GM11168 (cell line): ENCODE results near the gene SMIM15.

ENCODE experiments used
- in situ Hi-C: fragments of 300-500 bp; cut with MboI; formaldehyde crosslinking; loops from one replicate; pipeline ENCODE4 v1.12.0; 2022; ENCODE audit warnings: low sequenced_read_pairs; ENCODE audit not compliant: unreplicated experiment

Gene SMIM15

DNA sequence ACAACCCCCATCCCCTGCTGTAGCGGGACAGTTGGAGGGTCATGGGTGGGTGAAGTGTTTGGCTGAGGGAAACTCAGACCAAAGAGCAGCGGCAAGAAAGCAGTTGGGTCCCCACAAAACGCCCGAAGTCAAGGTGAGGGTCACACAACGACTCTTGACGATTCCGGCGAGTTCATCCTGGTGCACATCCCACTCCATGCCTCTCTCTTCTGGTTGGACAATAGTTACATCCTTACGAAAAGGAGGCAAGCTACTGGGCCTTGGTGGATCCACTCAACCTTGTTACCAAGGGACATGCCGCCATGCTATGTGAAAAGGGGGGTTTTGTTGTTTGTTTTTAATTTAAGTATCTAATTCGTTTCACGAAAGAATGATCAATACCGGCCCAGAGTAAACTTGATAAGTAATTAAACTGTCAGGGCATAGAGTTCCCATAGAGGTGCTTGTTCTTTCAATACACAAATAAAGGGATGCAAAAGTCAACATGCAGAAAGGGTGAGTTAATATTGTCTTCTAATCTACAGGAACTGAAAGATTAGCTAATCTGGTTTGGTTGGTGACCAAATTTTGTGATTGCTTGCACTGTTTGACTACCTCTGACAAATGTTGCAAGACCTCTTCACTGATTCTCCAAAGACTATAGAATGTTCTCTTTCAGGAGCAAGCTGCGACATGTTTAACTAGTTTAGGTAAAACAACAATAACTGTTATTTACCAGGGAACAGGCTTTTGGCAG, 732 bp upstream of the SMIM15 start:
- in situ Hi-C loops = loop anchor here (10.0 kb wide), 1 partner anchor 162 kb away; no protein-coding TSS in a partner anchor

GRCh38 chr5:61160497-61160896, 1.8 kb downstream of the SMIM15 start:
- in situ Hi-C loops = loop anchor here (10.0 kb wide), 1 partner anchor 164 kb away; no protein-coding TSS in a partner anchor

- in situ Hi-C loops = loop anchor here (10.0 kb wide), 1 partner anchor 165 kb away; no protein-coding TSS in a partner anchor
Measured at GRCh38 chr5:61159836-61160235, 2.4 kb downstream of the SMIM15 start.

DNA sequence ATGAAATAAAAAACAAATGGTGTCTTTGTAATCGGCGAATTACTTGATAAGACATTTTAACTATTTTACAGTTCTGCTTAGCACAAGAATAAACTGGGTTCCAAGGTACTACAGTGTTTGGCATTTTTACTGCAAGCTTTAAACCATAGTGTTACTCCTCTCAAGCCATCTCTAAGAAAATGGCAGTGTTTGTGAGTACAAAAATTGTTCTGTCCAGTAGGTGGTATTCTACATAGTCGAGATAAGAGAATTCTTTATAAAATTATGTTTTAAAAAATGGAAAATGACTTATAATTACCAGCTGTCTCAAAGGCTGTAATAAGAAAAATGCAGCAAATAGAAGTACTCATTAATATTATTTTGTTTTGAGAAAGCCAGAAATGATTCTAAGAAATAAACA, 3.2 kb downstream of the SMIM15 start:
- in situ Hi-C loops = no loop called here

DNA sequence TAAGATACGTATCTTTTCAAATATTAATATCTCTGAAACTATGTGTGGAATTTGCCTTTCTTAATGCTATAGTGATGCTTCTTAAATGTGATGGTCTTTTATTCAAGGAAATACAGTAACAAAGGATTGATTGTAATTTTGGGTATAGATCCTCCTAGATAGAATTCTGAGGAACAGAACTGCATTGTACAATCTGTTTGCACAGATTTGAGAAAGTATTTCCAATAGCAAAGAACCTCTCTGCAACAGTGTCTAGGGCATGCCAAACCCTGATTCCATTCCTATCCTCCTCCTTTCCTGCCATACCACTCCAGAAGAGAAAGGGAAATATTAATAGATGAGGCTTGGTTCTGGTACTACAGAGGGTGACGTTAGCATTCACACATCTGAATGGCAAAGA, 10.4 kb downstream of the SMIM15 start:
- in situ Hi-C loops = no loop called here

GRCh38 chr5:61148515-61148914, 13.8 kb downstream of the SMIM15 start:
- in situ Hi-C loops = no loop called here

GRCh38 chr5:61142811-61143210, 19.5 kb downstream of the SMIM15 start:
- in situ Hi-C loops = no loop called here

DNA sequence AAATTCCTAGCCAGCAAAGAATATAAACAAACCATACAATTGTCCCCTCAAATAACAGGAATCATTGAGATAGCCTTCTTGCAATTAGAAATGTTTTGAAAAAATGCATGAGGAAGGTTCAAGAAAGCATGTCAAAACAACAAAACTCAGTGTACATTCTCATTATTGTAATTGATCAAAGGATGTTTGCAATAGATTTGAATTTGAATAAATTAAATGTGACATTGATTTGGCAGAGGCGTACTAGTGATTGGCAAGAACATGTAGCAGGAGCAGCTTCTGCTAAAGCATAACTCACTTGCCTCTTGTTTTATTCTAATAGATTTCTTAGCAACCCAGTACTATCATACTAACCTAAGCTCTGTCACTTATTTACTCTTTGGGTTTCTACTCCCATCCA, 19.9 kb downstream of the SMIM15 start:
- in situ Hi-C loops = no loop called here

GRCh38 chr5:61141801-61142200, 20.5 kb downstream of the SMIM15 start:
- in situ Hi-C loops = no loop called here

- in situ Hi-C loops = no loop called here
Measured at GRCh38 chr5:61139931-61140330, 22.3 kb downstream of the SMIM15 start.

DNA sequence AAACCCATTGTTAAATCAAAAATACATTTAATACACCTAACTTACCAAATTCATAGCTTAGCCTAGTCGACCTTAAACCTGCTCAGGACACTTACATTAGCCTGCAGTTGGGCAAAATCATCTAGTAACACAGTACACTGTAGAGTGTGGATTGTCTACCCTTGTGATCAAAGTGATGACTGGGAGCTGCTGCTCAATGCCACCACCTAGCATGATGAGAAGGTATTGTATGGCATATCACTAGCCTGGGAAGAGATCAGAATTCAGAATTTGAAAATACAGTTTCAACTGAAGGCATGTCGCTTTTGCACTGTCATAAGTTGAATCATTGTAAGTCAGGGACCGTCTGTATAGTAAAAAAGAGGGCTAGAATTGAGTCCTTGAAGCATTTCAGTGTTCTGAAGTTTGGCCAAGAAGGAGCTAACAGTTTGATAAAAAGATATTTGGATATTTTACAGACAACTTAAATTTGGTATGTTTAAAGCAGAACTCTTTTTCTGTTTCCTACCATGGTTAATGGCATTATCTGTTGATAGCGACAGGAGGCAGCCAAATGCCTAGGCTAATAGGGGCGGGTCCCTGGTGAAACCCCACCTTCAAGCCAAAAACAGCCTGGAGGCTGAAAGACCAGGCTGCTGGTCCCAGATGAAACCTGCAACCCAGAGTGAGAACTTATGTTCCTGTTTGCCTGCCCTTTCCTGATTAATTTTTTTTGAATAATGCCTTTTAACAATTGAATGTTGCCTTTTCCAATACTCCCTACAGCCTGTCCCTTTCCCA, 23.0 kb downstream of the SMIM15 start:
- in situ Hi-C loops = no loop called here

- in situ Hi-C loops = no loop called here
Measured at GRCh38 chr5:61137835-61138234, 24.4 kb downstream of the SMIM15 start.

DNA sequence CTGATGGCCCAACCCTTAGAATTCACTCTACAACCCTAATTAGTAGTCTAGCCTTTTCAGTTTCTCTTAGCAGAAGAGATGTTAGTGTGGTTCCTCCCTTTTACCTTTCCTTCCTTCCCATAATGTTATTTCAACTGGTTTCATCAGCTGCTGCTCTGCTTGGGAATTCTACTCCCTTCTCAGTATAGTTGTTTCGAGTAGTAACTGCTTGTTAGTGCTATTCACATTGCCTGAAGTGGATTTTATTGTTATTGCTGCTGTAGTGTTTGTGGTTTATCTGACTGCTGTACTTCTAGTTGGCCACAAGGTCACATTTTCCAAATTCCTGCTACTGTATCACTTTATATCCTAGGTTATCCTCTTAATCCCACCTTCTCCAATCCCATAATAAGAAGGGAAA, 29.7 kb downstream of the SMIM15 start:
- in situ Hi-C loops = no loop called here

DNA sequence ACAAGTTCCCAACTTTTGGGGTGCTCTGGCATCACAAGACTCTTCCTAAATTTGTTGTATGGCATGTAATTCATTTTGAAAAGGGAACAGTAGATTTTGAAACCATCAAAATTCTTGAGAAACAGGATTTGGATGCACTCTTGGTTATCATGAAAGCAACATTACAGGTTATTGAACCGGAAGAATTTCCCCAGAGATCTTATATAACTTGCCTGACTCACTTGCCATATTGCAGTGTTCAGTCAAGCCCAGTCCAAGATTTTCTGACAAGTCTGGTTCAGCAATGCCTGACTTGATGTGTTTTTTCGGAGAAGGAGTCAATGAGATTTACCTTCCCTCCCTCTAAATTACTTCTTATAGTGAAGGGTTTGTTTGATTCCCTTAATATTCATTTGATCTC, 32.0 kb downstream of the SMIM15 start:
- in situ Hi-C loops = no loop called here

- in situ Hi-C loops = no loop called here
Measured at GRCh38 chr5:61123145-61123544, 39.1 kb downstream of the SMIM15 start.

DNA sequence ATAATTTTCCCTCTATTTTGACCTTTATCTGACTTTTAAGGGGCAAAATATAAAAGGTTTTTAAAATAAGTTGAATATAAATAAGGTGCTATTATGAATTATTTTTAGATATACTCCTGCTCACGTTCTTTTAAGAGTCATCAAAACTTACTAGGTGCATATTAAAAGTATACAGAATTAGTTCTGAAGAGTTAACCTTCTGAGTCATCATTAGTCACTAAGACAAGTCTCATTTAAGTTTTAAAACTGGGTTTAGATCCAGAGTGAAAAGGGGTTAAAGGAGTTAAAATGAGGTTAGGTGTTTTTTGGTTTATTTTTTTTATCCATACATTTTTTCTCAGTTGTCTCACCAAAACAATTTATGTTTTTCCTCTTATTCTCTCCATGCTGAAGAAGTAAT, 41.7 kb downstream of the SMIM15 start:
- in situ Hi-C loops = no loop called here

- in situ Hi-C loops = no loop called here
Measured at GRCh38 chr5:61119066-61119465, 43.2 kb downstream of the SMIM15 start.

GRCh38 chr5:61115968-61116367, 46.3 kb downstream of the SMIM15 start:
- in situ Hi-C loops = no loop called here

GRCh38 chr5:61114441-61114840, 47.8 kb downstream of the SMIM15 start:
- in situ Hi-C loops = no loop called here
